Mesenchymal stem cell (in vitro differentiated cells and primary cell): Measurements from ENCODE around the gene RIPK1.
"Not testable (repeated sequence)": the region's sequence is repeated elsewhere in the genome, so short reads cannot be mapped to it uniquely, and the experiment has no call there.

Experiments used
- DNase-seq: peaks from one replicate; pipeline ENCODE4 v3.0.0-alpha.2; 2013
- H2AFZ ChIP-seq: one replicate; pipeline ENCODE4 v1.6.1; 2013; ENCODE audit warnings: low read depth, mild to moderate bottlenecking, control low read depth, inconsistent platforms, low read length, moderate library complexity
- H2AK5ac ChIP-seq: 2 replicates; pipeline ENCODE4 v1.6.1; 2013; ENCODE audit warnings: low read length, moderate library complexity, mild to moderate bottlenecking, inconsistent platforms; ENCODE audit not compliant: severe bottlenecking
- H2BK120ac ChIP-seq: one replicate; pipeline ENCODE4 v1.6.1; 2013; ENCODE audit warnings: low read depth, mild to moderate bottlenecking, inconsistent platforms, low read length, moderate library complexity
- H2BK12ac ChIP-seq, 2 experiments: one replicate each; pipeline ENCODE4 v1.6.1; 2013; ENCODE audit warnings: inconsistent platforms in 2 of 2, low read length in 2 of 2, mild to moderate bottlenecking in 2 of 2, moderate library complexity in 2 of 2, control low read depth in 1 of 2
- H2BK15ac ChIP-seq: one replicate; pipeline ENCODE4 v1.6.1; 2013; ENCODE audit warnings: mild to moderate bottlenecking, low read depth, inconsistent platforms; ENCODE audit not compliant: poor library complexity, severe bottlenecking
- H2BK5ac ChIP-seq: 2 replicates; pipeline ENCODE4 v1.6.1; 2013; ENCODE audit warnings: low read depth, mild to moderate bottlenecking, low read length, control low read depth, inconsistent platforms; ENCODE audit not compliant: poor library complexity, severe bottlenecking
- H3K14ac ChIP-seq, 2 experiments: one replicate each; pipeline ENCODE4 v1.6.1; 2013; ENCODE audit warnings: inconsistent platforms in 2 of 2, low read length in 2 of 2, control low read depth in 1 of 2, mild to moderate bottlenecking in 1 of 2, moderate library complexity in 1 of 2
- H3K18ac ChIP-seq, 2 experiments: one replicate each; pipeline ENCODE4 v1.6.1; 2013; ENCODE audit warnings: inconsistent platforms in 2 of 2, low read length in 2 of 2, control low read depth in 1 of 2, low read depth in 1 of 2, mild to moderate bottlenecking in 1 of 2
- H3K23ac ChIP-seq, 2 experiments: one replicate each; pipeline ENCODE4 v1.6.1; 2013; ENCODE audit warnings: inconsistent platforms in 2 of 2, low read length in 2 of 2, mild to moderate bottlenecking in 2 of 2, moderate library complexity in 2 of 2, control low read depth in 1 of 2
- H3K27ac ChIP-seq: 2 replicates; pipeline ENCODE4 v1.5.1; 2013; ENCODE audit warnings: mild to moderate bottlenecking, moderate library complexity, low read length, control low read depth, inconsistent platforms; ENCODE audit not compliant: poor library complexity, severe bottlenecking
- H3K27me3 ChIP-seq, 2 experiments: 2 replicates each; pipeline versions ENCODE4 v1.6.1 to v1.7.0; 2013; ENCODE audit warnings: low read length in 2 of 2, mild to moderate bottlenecking in 2 of 2, moderate library complexity in 2 of 2, control low read depth in 1 of 2, inconsistent platforms in 1 of 2; ENCODE audit not compliant: control insufficient read depth in 1 of 2, insufficient read depth in 1 of 2
- H3K36me3 ChIP-seq, 2 experiments: 2 replicates each; pipeline versions ENCODE4 v1.6.1 to v1.7.0; 2013; ENCODE audit warnings: low read length in 2 of 2, control low read depth in 1 of 2, inconsistent platforms in 1 of 2, low read depth in 1 of 2, mild to moderate bottlenecking in 1 of 2; ENCODE audit not compliant: insufficient read depth in 2 of 2, control insufficient read depth in 1 of 2
- H3K4ac ChIP-seq, 2 experiments: one replicate each; pipeline ENCODE4 v1.6.1; 2013; ENCODE audit warnings: inconsistent platforms in 2 of 2, low read length in 2 of 2, mild to moderate bottlenecking in 2 of 2, moderate library complexity in 2 of 2, control low read depth in 1 of 2, low read depth in 1 of 2
- H3K4me1 ChIP-seq: 2 replicates; pipeline ENCODE4 v1.6.1; 2013; ENCODE audit warnings: low read depth, low read length, control low read depth; ENCODE audit not compliant: control insufficient read depth, insufficient read depth
- H3K4me2 ChIP-seq: 2 replicates; pipeline ENCODE4 v1.6.1; 2013; ENCODE audit warnings: low read length, mild to moderate bottlenecking, inconsistent platforms; ENCODE audit not compliant: poor library complexity, severe bottlenecking
- H3K4me3 ChIP-seq, 2 experiments: 2 replicates each; pipeline versions ENCODE4 v1.5.1 to v1.7.0; 2013; ENCODE audit warnings: low read length in 2 of 2, mild to moderate bottlenecking in 2 of 2, control low read depth in 1 of 2, low read depth in 1 of 2; ENCODE audit not compliant: insufficient read depth in 1 of 2
- H3K79me1 ChIP-seq: replicated peaks from 2 replicates; pipeline ENCODE4 v1.6.1; 2013; ENCODE audit warnings: mild to moderate bottlenecking, control low read depth, low read length, inconsistent platforms; ENCODE audit not compliant: poor library complexity, severe bottlenecking
- H3K9ac ChIP-seq: 2 replicates; pipeline ENCODE4 v1.7.0; 2013; ENCODE audit warnings: mild to moderate bottlenecking, low read length, moderate library complexity
- H3K9me3 ChIP-seq: 2 replicates; pipeline ENCODE4 v1.7.0; 2013; ENCODE audit warnings: mild to moderate bottlenecking, low read length; ENCODE audit not compliant: control insufficient read depth
- H4K8ac ChIP-seq: one replicate; pipeline ENCODE4 v1.6.1; 2013; ENCODE audit warnings: inconsistent platforms, mild to moderate bottlenecking, low read length, moderate library complexity
- H4K91ac ChIP-seq: one replicate; pipeline ENCODE4 v1.6.1; 2013; ENCODE audit warnings: mild to moderate bottlenecking, low read length, inconsistent platforms
- WGBS: methylation state at CpG from one replicate; pipeline ENCODE4 v1.1.7; 2013; ENCODE audit warnings: mixed read lengths; 5-methylcytosine and 5-hydroxymethylcytosine counted together

Gene RIPK1

GRCh38 chr6:3028156-3028555 lies 40.1 kb upstream of the RIPK1 start:
- DNase-seq, H4K8ac ChIP-seq, H3K79me1 ChIP-seq, H3K4me1 ChIP-seq, H2BK120ac ChIP-seq, H3K4ac ChIP-seq, H2AFZ ChIP-seq, H3K18ac ChIP-seq, H2BK15ac ChIP-seq, H3K4me3 ChIP-seq, H3K27ac ChIP-seq, H3K9me3 ChIP-seq, H3K23ac ChIP-seq, H4K91ac ChIP-seq, H2BK5ac ChIP-seq, H3K36me3 ChIP-seq, H2AK5ac ChIP-seq, H2BK12ac ChIP-seq, H3K9ac ChIP-seq, H3K4me2 ChIP-seq, H3K27me3 ChIP-seq, H3K14ac ChIP-seq: not testable (repeated sequence)
- 93% methylated on average over 3 of the region's 5 CpGs for WGBS

GRCh38 chr6:3031857-3032640 lies 36.2 kb upstream of the RIPK1 start:
- 81% methylated on average over 14 of the region's 15 CpGs for WGBS

GRCh38 chr6:3032986-3033385 lies 35.3 kb upstream of the RIPK1 start:
- Histone ChIP-seq H2BK120ac (no peak overlapping the region), H2BK15ac (no peak overlapping the region), H3K14ac (no peak overlapping the region), H2BK5ac (no peak overlapping the region), H3K27ac (no peak overlapping the region), H2AFZ (no peak overlapping the region), H3K9ac (no peak overlapping the region), H2BK12ac (no peak overlapping the region), H2AK5ac (no peak overlapping the region), H3K36me3 (no peaks in the 10 kb centered on the region), H3K27me3 (no peaks in the 10 kb centered on the region), H3K4ac (no peak overlapping the region), H3K23ac (no peak overlapping the region), H3K4me3 (no peak overlapping the region), H3K4me2 (no peak overlapping the region), H3K4me1 (no peaks in the 10 kb centered on the region), H4K8ac (no peak overlapping the region), H4K91ac (no peak overlapping the region), H3K18ac (no peak overlapping the region), H3K9me3 (no peaks in the 10 kb centered on the region), H3K79me1 (no peaks in the 10 kb centered on the region)
- DNase-seq: no peak
- WGBS: 82% methylated on average over 2 of the region's 3 CpGs

More at GRCh38 chr6:3031857-3032640, 36.2 kb upstream of the RIPK1 start:
- Histone ChIP-seq H2AK5ac (no peak overlapping the region), H4K8ac (no peak overlapping the region), H2BK120ac (no peak overlapping the region), H3K9ac (no peak overlapping the region), H4K91ac (no peak overlapping the region), H2BK12ac (no peak overlapping the region), H3K4me1 (no peaks in the 10 kb centered on the region), H3K27me3 (no peaks in the 10 kb centered on the region), H2BK5ac (no peak overlapping the region), H3K18ac (no peak overlapping the region), H3K4me3 (no peak overlapping the region), H3K36me3 (no peaks in the 10 kb centered on the region), H3K14ac (no peak overlapping the region), H3K9me3 (no peaks in the 10 kb centered on the region), H3K27ac (no peak overlapping the region), H3K4ac (no peak overlapping the region), H2AFZ (no peak overlapping the region), H2BK15ac (no peak overlapping the region), H3K4me2 (no peak overlapping the region), H3K23ac (no peak overlapping the region), H3K79me1 (no peaks in the 10 kb centered on the region)
- no peak for DNase-seq

GRCh38 chr6:3033652-3034051 lies 34.6 kb upstream of the RIPK1 start:
- no peaks in the 10 kb centered on the region for H3K27me3 ChIP-seq
- H3K4ac ChIP-seq: no peak overlapping the region
- no peak overlapping the region for H2BK15ac ChIP-seq
- no peak overlapping the region for H3K14ac ChIP-seq
- H3K23ac ChIP-seq: no peak overlapping the region
- no peak overlapping the region for H2BK5ac ChIP-seq
- no peak overlapping the region for H4K8ac ChIP-seq
- 96% methylated on average over 3 of the region's 5 CpGs for WGBS
- no peak overlapping the region for H2AFZ ChIP-seq
- no peaks in the 10 kb centered on the region for H3K9me3 ChIP-seq
- no peaks in the 10 kb centered on the region for H3K79me1 ChIP-seq
- H3K27ac ChIP-seq: no peak overlapping the region
- no peak overlapping the region for H3K18ac ChIP-seq
- no peak for DNase-seq
- no peak overlapping the region for H2BK12ac ChIP-seq
- no peak overlapping the region for H3K4me2 ChIP-seq
- H2AK5ac ChIP-seq: no peak overlapping the region
- H2BK120ac ChIP-seq: no peak overlapping the region
- H3K36me3 ChIP-seq: no peaks in the 10 kb centered on the region
- H3K4me3 ChIP-seq: no peak overlapping the region
- H3K9ac ChIP-seq: no peak overlapping the region
- H4K91ac ChIP-seq: no peak overlapping the region
- H3K4me1 ChIP-seq: no peaks in the 10 kb centered on the region
